Measurements from ENCODE around the gene KLK11. TPM values are rescaled to one million over a fixed set of nuclear protein-coding genes. Genes with fewer than 3 reads are reported as not detected.

The KLK11 gene
- total and polyA plus RNA-seq, 4 donors: 0.07 to 0.25 TPM; not detected in 2

DNA sequence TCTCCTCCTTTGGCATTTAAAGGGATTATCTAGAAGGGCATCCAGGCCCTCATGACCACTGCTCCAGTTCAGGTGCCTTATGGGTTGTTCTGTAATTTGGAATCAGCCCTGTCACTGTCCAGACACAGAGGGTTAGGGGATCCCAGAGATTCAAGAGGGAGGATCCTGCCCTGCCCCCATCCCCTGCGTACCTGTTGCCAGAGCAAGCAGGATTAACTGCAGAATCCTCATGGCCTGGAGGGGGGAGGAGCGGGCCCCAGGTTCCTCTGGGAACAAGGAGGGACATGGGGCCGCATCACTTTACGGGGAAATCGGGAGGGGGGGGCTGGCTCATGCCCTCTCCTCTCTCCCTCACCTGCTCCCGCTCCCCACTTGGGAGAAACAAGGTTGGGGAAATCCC lies 1.0 kb downstream of the KLK11 start:
- DNase-seq (ENCODE audit: low spot score): no peak
- WGBS: 61% methylated on average over 6 of the region's 6 CpGs

DNA sequence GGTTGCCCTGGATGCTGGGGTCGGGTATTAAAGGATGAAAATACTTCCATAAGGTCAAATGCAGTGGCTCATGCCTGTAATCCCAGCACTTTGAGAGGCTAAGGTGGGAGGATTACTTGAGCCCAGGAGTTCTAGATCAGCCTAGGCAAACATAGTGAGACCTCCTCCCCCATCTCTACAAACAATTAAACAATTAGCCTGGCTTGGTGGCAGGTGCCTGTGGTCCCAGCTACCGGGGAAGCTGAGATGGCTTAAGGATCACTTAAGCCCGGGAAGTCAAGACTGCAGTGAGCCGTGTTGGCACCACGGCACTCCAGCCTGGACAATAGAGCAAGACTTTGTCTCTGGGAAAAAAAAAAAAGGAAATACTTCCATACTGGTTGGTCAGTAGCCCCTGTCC lies 1.5 kb downstream of the KLK11 start:
- WGBS: 25% methylated on average over 5 of the region's 5 CpGs
- no peak for DNase-seq (ENCODE audit: low spot score)
- Histone ChIP-seq H3K9ac (ENCODE audit: low read depth in 1 of 2, low read length in 2 of 2) (no peak overlapping the region), H3K4me1 (ENCODE audit: control insufficient read depth in 4 of 4, insufficient read depth in 4 of 4, low read length in 3 of 4) (peaks cover 0 to 4% (median 0%) of the 10 kb centered on the region in 4 donors), H3K9me3 (ENCODE audit: control insufficient read depth in 4 of 4, low read length in 3 of 4) (peaks cover 0 to under 1% (median 0%) of the 10 kb centered on the region in 4 donors), H3K36me3 (ENCODE audit: control insufficient read depth in 4 of 4, insufficient read depth in 3 of 4, low read depth in 1 of 4, low read length in 3 of 4) (no peaks in the 10 kb centered on the region), H3K27me3 (ENCODE audit: control insufficient read depth in 4 of 4, insufficient read depth in 4 of 4, low read length in 3 of 4) (peaks cover 0 to 8% (median 0%) of the 10 kb centered on the region in 4 donors), H3K27ac (ENCODE audit: low read depth in 1 of 2, low read length in 2 of 2) (no peak overlapping the region), H3K4me3 (ENCODE audit: low read depth in 1 of 3, low read length in 3 of 3) (no peak overlapping the region)
- no peak for TF ChIP-seq GABPA (IDR thresholded peaks at IDR 0.05 in 1 of 2, conservative IDR thresholded peaks at IDR 0.05 in 1 of 2)
- no peak for TF ChIP-seq EGR1 (IDR thresholded peaks at IDR 0.05; ENCODE audit: low read depth in 2 of 2)
- TF ChIP-seq, protein P1, sequence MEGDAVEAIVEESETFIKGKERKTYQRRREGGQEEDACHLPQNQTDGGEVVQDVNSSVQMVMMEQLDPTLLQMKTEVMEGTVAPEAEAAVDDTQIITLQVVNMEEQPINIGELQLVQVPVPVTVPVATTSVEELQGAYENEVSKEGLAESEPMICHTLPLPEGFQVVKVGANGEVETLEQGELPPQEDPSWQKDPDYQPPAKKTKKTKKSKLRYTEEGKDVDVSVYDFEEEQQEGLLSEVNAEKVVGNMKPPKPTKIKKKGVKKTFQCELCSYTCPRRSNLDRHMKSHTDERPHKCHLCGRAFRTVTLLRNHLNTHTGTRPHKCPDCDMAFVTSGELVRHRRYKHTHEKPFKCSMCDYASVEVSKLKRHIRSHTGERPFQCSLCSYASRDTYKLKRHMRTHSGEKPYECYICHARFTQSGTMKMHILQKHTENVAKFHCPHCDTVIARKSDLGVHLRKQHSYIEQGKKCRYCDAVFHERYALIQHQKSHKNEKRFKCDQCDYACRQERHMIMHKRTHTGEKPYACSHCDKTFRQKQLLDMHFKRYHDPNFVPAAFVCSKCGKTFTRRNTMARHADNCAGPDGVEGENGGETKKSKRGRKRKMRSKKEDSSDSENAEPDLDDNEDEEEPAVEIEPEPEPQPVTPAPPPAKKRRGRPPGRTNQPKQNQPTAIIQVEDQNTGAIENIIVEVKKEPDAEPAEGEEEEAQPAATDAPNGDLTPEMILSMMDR (IDR thresholded peaks at IDR 0.05; ENCODE audit: low read depth, low read length, missing input control): no peak
- TF ChIP-seq HNF4G (IDR thresholded peaks at IDR 0.05): no peak
- TF ChIP-seq, protein P2, sequence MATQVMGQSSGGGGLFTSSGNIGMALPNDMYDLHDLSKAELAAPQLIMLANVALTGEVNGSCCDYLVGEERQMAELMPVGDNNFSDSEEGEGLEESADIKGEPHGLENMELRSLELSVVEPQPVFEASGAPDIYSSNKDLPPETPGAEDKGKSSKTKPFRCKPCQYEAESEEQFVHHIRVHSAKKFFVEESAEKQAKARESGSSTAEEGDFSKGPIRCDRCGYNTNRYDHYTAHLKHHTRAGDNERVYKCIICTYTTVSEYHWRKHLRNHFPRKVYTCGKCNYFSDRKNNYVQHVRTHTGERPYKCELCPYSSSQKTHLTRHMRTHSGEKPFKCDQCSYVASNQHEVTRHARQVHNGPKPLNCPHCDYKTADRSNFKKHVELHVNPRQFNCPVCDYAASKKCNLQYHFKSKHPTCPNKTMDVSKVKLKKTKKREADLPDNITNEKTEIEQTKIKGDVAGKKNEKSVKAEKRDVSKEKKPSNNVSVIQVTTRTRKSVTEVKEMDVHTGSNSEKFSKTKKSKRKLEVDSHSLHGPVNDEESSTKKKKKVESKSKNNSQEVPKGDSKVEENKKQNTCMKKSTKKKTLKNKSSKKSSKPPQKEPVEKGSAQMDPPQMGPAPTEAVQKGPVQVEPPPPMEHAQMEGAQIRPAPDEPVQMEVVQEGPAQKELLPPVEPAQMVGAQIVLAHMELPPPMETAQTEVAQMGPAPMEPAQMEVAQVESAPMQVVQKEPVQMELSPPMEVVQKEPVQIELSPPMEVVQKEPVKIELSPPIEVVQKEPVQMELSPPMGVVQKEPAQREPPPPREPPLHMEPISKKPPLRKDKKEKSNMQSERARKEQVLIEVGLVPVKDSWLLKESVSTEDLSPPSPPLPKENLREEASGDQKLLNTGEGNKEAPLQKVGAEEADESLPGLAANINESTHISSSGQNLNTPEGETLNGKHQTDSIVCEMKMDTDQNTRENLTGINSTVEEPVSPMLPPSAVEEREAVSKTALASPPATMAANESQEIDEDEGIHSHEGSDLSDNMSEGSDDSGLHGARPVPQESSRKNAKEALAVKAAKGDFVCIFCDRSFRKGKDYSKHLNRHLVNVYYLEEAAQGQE (IDR thresholded peaks at IDR 0.05): no peak
- TF ChIP-seq SP1 (IDR thresholded peaks at IDR 0.05): no peak
- no peak for TF ChIP-seq RAD21 (IDR thresholded peaks at IDR 0.05)
- TF ChIP-seq, protein P3, sequence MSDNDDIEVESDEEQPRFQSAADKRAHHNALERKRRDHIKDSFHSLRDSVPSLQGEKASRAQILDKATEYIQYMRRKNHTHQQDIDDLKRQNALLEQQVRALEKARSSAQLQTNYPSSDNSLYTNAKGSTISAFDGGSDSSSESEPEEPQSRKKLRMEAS (IDR thresholded peaks at IDR 0.05): no peak
- TF ChIP-seq FOXA2 (IDR thresholded peaks at IDR 0.05): no peak
- TF ChIP-seq FOXA1 (IDR thresholded peaks at IDR 0.05): no peak
- no peak for TF ChIP-seq NR2F2 (IDR thresholded peaks at IDR 0.05)
- TF ChIP-seq HNF4A (conservative IDR thresholded peaks at IDR 0.05): no peak
- TF ChIP-seq TAF1 (conservative IDR thresholded peaks at IDR 0.05): no peak

More for the DNA sequence above, 1.0 kb downstream of the KLK11 start:
- H3K36me3 ChIP-seq (ENCODE audit: control insufficient read depth in 4 of 4, insufficient read depth in 3 of 4, low read depth in 1 of 4, low read length in 3 of 4): no peaks in the 10 kb centered on the region
- H3K4me3 ChIP-seq (ENCODE audit: low read depth in 1 of 3, low read length in 3 of 3): no peak overlapping the region
- H3K27me3 ChIP-seq (ENCODE audit: control insufficient read depth in 4 of 4, insufficient read depth in 4 of 4, low read length in 3 of 4): peaks cover 0 to 8% (median 0%) of the 10 kb centered on the region in 4 donors
- no peak for TF ChIP-seq SP1 (IDR thresholded peaks at IDR 0.05)
- TF ChIP-seq, protein P3 (IDR thresholded peaks at IDR 0.05): no peak
- TF ChIP-seq, protein P1 (IDR thresholded peaks at IDR 0.05; ENCODE audit: low read depth, low read length, missing input control): no peak
- H3K4me1 ChIP-seq (ENCODE audit: control insufficient read depth in 4 of 4, insufficient read depth in 4 of 4, low read length in 3 of 4): no peaks in the 10 kb centered on the region
- H3K27ac ChIP-seq (ENCODE audit: low read depth in 1 of 2, low read length in 2 of 2): no peak overlapping the region
- peaks cover 0 to 3% (median 0%) of the 10 kb centered on the region in 4 donors for H3K9me3 ChIP-seq (ENCODE audit: control insufficient read depth in 4 of 4, low read length in 3 of 4)
- H3K9ac ChIP-seq (ENCODE audit: low read depth in 1 of 2, low read length in 2 of 2): no peak overlapping the region

Measured in liver (tissue), 9 donors.